Measurements from ENCODE around the gene RAX.
"Not testable (repeated sequence)": the region's sequence is repeated elsewhere in the genome, so short reads cannot be mapped to it uniquely, and the experiment has no call there.

Gene RAX

GRCh38 chr18:59265246-59265973, 7.8 kb downstream of the RAX start:
- no peak for DNase-seq (ENCODE audit: low read depth, low spot score)

GRCh38 chr18:59264651-59265245, 8.5 kb downstream of the RAX start:
- no peak overlapping the region for H3K9ac ChIP-seq (ENCODE audit: insufficient read length)
- H3K36me3 ChIP-seq (ENCODE audit: insufficient read depth, low read length), result no peaks in the 10 kb centered on the region; the same call in 1 of the 2 replicates
- no peak for TF ChIP-seq EZH2 (IDR thresholded peaks at IDR 0.05)
- no peak for TF ChIP-seq FOXP2 (optimal IDR thresholded peaks at IDR 0.05; ENCODE audit: control extremely low read depth, extremely low read length, insufficient read depth)
- TF ChIP-seq POLR2AphosphoS5 (IDR thresholded peaks at IDR 0.05; ENCODE audit: borderline replicate concordance, low read depth, low read length), result no peak
- peak overlapping the region; percentile 82 for H3K4me3 ChIP-seq
- H3K27ac ChIP-seq, result no peak overlapping the region
- no peaks in the 10 kb centered on the region for H3K9me3 ChIP-seq (ENCODE audit: low read depth, low read length)
- DNase-seq (ENCODE audit: low read depth, low spot score), result no peak

More at GRCh38 chr18:59265246-59265973, 7.8 kb downstream of the RAX start:
- Histone ChIP-seq H3K36me3 (ENCODE audit: insufficient read depth, low read length) (no peaks in the 10 kb centered on the region; the same call in 1 of the 2 replicates), H3K9ac (ENCODE audit: insufficient read length) (no peak overlapping the region), H3K9me3 (ENCODE audit: low read depth, low read length) (no peaks in the 10 kb centered on the region), H3K4me3 (peak overlapping the region; percentile 82), H3K27ac (no peak overlapping the region)
- no peak for TF ChIP-seq EZH2 (IDR thresholded peaks at IDR 0.05)
- TF ChIP-seq POLR2AphosphoS5 (IDR thresholded peaks at IDR 0.05; ENCODE audit: borderline replicate concordance, low read depth, low read length), result peak; percentile 56; the same call in 1 of the 2 replicates

GRCh38 chr18:59264121-59264571, 9.1 kb downstream of the RAX start:
- H3K4me3 ChIP-seq, result no peak overlapping the region
- TF ChIP-seq EZH2 (IDR thresholded peaks at IDR 0.05) (no peak), FOXP2 (optimal IDR thresholded peaks at IDR 0.05; ENCODE audit: control extremely low read depth, extremely low read length, insufficient read depth) (no peak), POLR2AphosphoS5 (IDR thresholded peaks at IDR 0.05; ENCODE audit: borderline replicate concordance, low read depth, low read length) (no peak)
- no peaks in the 10 kb centered on the region for H3K9me3 ChIP-seq (ENCODE audit: low read depth, low read length)
- H3K36me3 ChIP-seq (ENCODE audit: insufficient read depth, low read length), result no peaks in the 10 kb centered on the region; the same call in 1 of the 2 replicates
- H3K27ac ChIP-seq, result no peak overlapping the region
- H3K9ac ChIP-seq (ENCODE audit: insufficient read length), result no peak overlapping the region
- DNase-seq (ENCODE audit: low read depth, low spot score), result no peak

- H3K4me3 ChIP-seq, result no peak overlapping the region
- no peaks in the 10 kb centered on the region for H3K9me3 ChIP-seq (ENCODE audit: low read depth, low read length)
- H3K9ac ChIP-seq (ENCODE audit: insufficient read length), result no peak overlapping the region
- no peak for TF ChIP-seq FOXP2 (optimal IDR thresholded peaks at IDR 0.05; ENCODE audit: control extremely low read depth, extremely low read length, insufficient read depth)
- TF ChIP-seq POLR2AphosphoS5 (IDR thresholded peaks at IDR 0.05; ENCODE audit: borderline replicate concordance, low read depth, low read length), result no peak
- TF ChIP-seq EZH2 (IDR thresholded peaks at IDR 0.05), result no peak
- DNase-seq (ENCODE audit: low read depth, low spot score), result no peak
- H3K36me3 ChIP-seq (ENCODE audit: insufficient read depth, low read length), result no peaks in the 10 kb centered on the region; the same call in 1 of the 2 replicates
- no peak overlapping the region for H3K27ac ChIP-seq
Measured at GRCh38 chr18:59263661-59264060, 9.6 kb downstream of the RAX start.

GRCh38 chr18:59262243-59262642, 11.0 kb downstream of the RAX start:
- H3K9me3 ChIP-seq (ENCODE audit: low read depth, low read length); H3K36me3 ChIP-seq (ENCODE audit: insufficient read depth, low read length); H3K9ac ChIP-seq (ENCODE audit: insufficient read length); H3K27ac ChIP-seq; H3K4me3 ChIP-seq; DNase-seq (ENCODE audit: low read depth, low spot score): not testable (repeated sequence)

- H3K9me3 ChIP-seq (ENCODE audit: low read depth, low read length); DNase-seq (ENCODE audit: low read depth, low spot score); H3K4me3 ChIP-seq; H3K36me3 ChIP-seq (ENCODE audit: insufficient read depth, low read length); H3K9ac ChIP-seq (ENCODE audit: insufficient read length); H3K27ac ChIP-seq: not testable (repeated sequence)
Measured at GRCh38 chr18:59261842-59262241, 11.4 kb downstream of the RAX start.

GRCh38 chr18:59255491-59255890, 17.8 kb downstream of the RAX start:
- not testable (repeated sequence) for H3K9ac ChIP-seq (ENCODE audit: insufficient read length); H3K27ac ChIP-seq; H3K4me3 ChIP-seq; H3K9me3 ChIP-seq (ENCODE audit: low read depth, low read length); H3K36me3 ChIP-seq (ENCODE audit: insufficient read depth, low read length); DNase-seq (ENCODE audit: low read depth, low spot score)

- Histone ChIP-seq H3K27ac (peak overlapping the region; percentile 63), H3K4me3 (no peak overlapping the region), H3K9ac (ENCODE audit: insufficient read length) (no peak overlapping the region), H3K36me3 (ENCODE audit: insufficient read depth, low read length) (no peaks in the 10 kb centered on the region), H3K9me3 (ENCODE audit: low read depth, low read length) (no peaks in the 10 kb centered on the region)
- DNase-seq (ENCODE audit: low read depth, low spot score), result peak; percentile 88
- TF ChIP-seq FOXP2 (optimal IDR thresholded peaks at IDR 0.05; ENCODE audit: control extremely low read depth, extremely low read length, insufficient read depth) (no peak), POLR2AphosphoS5 (IDR thresholded peaks at IDR 0.05; ENCODE audit: borderline replicate concordance, low read depth, low read length) (no peak), EZH2 (IDR thresholded peaks at IDR 0.05) (no peak)
Measured at GRCh38 chr18:59249199-59249774, 24.0 kb downstream of the RAX start.

GRCh38 chr18:59246796-59247195, 26.5 kb downstream of the RAX start:
- no peak overlapping the region for H3K4me3 ChIP-seq
- H3K9me3 ChIP-seq (ENCODE audit: low read depth, low read length), result no peaks in the 10 kb centered on the region
- no peaks in the 10 kb centered on the region for H3K36me3 ChIP-seq (ENCODE audit: insufficient read depth, low read length)
- H3K9ac ChIP-seq (ENCODE audit: insufficient read length), result peak overlapping the region; percentile 37
- H3K27ac ChIP-seq, result peak overlapping the region; percentile 99
- TF ChIP-seq POLR2AphosphoS5 (IDR thresholded peaks at IDR 0.05; ENCODE audit: borderline replicate concordance, low read depth, low read length), result no peak
- TF ChIP-seq FOXP2 (optimal IDR thresholded peaks at IDR 0.05; ENCODE audit: control extremely low read depth, extremely low read length, insufficient read depth), result no peak
- TF ChIP-seq EZH2 (IDR thresholded peaks at IDR 0.05), result no peak
- no peak for DNase-seq (ENCODE audit: low read depth, low spot score)

All from SK-N-MC (cell line).